Esophagus squamous epithelium (tissue), 4 donors: ENCODE measurements around the gene SPTBN4.

Experiments used
- CTCF ChIP-seq, 6 experiments: fragments of 450-650 bp in 4 of 6; fragments of 200-600 bp in 2 of 6; sonication (generic) in 2 of 6; IDR thresholded peaks; one replicate each; pipeline ENCODE4 v1.5.1; 2016 to 2019; ENCODE audit warnings: antibody characterized with exemption in 6 of 6, mild to moderate bottlenecking in 4 of 6, moderate library complexity in 4 of 6
- POLR2A ChIP-seq, 4 donors: fragments of 450-650 bp; IDR thresholded peaks; one replicate each; pipeline ENCODE4 v1.6.1; 2017; ENCODE audit warnings: antibody characterized with exemption in 4 of 4, mild to moderate bottlenecking in 4 of 4, moderate library complexity in 3 of 4

- TF ChIP-seq CTCF (IDR thresholded peaks at IDR 0.05) (no peak), POLR2A (IDR thresholded peaks at IDR 0.05) (no peak)
Observed at GRCh38 chr19:40421993-40422747, 44.6 kb upstream of the SPTBN4 start.
